HG03378 (cell line): Measurements from ENCODE around the gene SNRK.

ENCODE experiments used
- ATAC-seq: cut with Tn5 transposase; IDR thresholded peaks from one replicate; pipeline ENCODE4 v1.9.1; 2021; ENCODE audit warnings: mild to moderate bottlenecking, moderate library complexity; ENCODE audit not compliant: unreplicated experiment

SNRK gene

GRCh38 chr3:43307649-43308048 lies 21.3 kb downstream of the SNRK start:
- ATAC-seq = no peak

- no peak for ATAC-seq
Observed at GRCh38 chr3:43309372-43310305, 23.3 kb downstream of the SNRK start.

DNA sequence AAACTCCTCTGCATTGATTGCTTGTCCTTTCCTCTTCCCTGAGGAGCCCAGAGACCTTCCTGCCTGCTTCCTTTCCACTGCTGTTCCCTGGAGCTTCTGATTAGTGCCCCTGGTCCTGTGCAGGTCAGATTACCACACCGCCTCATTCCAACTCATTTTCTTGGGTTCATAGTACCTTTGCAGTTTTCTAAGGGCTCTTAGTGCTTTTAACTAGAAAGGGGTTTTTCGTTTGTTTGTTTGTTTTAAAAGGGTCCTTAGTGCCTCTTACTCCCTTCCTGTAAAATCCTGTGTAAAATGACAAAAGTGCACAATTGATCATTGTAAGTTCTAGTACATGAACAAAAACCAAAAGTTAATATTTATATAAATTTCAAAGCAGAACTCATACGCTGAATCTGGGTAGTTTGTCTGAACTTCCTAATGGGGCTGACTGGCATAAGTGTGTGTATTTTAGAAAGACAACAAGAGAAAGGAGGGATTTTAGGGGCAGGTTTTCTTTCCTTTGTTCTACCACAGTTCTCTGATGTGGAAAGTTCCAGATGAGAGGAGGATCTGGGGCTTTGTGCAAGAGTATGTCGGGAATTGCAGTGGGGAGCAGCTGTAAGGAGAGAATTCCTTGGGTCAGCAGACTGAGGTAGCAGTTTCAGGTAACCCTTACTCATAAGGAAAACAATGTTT lies 30.6 kb downstream of the SNRK start:
- no peak for ATAC-seq

DNA sequence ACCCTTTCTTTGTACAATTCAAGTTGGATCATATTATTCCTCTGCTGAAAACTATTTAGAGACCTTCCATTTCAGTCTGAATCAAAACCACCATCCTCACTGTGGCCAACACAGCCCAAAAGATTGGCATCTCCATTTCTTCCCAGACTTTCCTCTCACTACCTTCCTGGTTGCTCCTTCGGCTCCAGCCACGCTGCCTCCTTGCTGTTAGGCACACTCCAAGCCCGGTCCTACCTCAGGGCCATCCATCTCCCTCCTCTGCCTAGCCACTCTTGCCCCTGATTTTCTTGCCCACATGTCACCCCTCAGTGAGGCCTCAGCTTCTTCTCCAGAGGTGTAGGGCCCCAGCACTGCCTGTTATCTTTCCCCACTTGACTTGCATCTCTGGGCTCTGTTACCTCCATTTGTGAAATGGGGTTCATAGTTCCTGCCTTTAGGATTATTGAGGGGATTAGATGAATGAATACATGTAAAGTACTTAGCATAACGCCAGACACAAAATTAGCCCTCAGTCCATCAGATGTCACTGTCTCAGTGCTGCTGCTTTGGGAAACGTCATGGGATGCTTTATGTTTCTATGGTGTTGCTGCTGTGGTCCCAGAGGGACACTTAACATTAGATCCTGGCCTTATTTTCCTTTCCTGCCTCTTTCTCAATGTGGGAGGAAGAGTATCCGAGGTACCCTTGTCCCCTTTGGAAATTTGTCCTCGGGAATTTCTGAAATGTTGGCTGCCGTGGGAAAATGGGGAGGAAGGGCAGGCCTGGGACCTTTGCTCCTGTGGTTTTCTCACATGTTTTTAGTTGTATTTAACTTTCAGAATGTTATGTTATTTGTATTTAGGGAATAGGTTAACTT lies 31.3 kb downstream of the SNRK start:
- no peak for ATAC-seq

GRCh38 chr3:43319376-43319775 lies 33.0 kb downstream of the SNRK start:
- ATAC-seq = no peak

DNA sequence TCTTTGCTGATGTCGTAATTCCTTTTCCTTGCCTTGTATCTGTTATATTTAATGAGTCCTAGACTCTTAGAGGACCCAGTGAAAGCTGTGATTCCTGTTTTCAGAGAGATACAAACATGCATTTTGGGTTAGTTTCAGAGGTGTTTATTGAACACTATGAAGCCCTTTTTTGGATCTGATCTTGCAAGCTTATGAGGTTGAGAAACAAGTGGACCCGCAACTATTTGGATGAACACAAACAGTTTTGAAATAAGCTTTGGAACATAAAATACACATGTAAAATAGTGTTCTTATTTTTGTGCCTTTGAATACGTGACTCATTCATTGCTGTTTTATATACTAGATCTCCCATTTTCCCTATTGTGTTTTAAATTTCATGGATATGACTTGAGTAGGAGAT lies 33.5 kb downstream of the SNRK start:
- ATAC-seq = no peak

GRCh38 chr3:43320288-43320687 lies 33.9 kb downstream of the SNRK start:
- no peak for ATAC-seq

DNA sequence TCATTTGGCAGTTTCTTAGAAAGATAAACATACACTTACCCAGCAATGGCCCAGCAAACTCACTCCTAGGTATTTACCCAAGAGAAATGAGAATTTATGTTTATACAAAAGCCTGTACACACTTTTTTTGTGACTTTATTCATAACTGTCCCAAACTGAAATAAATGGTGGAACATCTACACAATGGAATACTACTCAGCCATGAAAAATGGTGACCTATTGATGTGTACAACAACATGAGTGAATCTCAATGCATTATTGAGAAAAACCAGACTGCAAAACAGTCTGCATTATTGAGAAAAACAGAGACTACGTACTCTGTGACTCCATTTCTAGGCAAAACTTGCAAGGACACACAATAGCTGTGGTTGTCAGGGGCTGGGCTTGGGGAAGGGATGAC lies 37.2 kb downstream of the SNRK start:
- no peak for ATAC-seq

GRCh38 chr3:43326891-43327581 lies 40.7 kb downstream of the SNRK start:
- ATAC-seq = no peak

- ATAC-seq = no peak
Observed at GRCh38 chr3:43327582-43327979, 41.2 kb downstream of the SNRK start.

DNA sequence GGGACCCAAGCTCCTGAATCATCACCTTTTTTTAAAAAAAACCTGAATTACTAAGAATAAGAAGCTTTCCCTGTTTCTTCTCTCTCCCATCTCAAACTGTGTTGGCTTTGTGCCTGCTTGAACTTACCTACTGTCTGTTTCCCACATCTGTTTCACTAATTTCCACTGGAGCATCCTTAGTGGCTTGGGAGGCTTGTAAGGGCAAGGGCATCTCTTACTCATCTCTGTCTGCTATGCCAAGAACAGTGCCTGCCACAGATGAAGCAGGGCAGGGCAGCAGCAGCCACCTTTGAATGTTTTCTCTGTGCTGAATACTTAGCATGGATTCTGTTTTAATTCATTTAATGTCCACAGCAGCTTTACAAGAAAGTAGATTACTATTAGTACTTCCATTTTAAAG lies 42.3 kb downstream of the SNRK start:
- no peak for ATAC-seq

DNA sequence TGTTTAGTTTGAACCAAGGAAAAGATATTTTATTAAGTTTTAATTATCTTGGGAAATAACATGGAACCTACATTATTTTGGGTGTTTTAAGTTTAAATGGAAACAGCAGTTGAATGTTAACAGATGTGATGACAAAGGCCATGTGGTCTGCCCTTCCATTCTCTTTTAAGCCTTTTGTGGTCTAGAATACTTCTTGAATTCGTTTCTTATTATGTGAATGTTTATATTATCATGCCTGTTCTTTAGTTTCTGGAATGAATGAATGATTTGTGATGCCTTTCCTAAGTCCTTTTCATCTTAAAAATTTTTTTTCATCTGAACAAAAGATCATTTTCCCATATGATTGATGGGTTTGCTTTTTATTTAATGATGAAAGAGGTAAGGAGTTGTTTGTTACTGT lies 44.6 kb downstream of the SNRK start:
- no peak for ATAC-seq

DNA sequence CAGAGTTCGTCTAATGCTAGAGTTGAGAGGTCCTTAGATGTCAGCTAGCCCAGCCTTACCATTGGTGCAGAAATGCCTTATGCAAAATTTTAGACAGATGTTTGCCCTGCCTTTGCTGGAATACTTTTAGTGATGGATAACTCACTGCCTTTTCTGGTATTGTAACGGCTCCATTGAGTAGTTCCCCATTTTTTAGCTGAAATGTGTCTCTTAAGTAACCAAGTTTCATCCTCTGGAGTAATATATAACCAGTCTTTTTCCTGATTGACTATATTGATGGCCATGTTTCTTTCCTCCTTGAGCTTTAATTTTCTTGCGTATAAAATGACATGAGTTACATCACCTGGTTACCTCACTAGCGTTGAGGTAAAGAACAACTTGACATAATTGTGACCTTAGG lies 45.0 kb downstream of the SNRK start:
- no peak for ATAC-seq

DNA sequence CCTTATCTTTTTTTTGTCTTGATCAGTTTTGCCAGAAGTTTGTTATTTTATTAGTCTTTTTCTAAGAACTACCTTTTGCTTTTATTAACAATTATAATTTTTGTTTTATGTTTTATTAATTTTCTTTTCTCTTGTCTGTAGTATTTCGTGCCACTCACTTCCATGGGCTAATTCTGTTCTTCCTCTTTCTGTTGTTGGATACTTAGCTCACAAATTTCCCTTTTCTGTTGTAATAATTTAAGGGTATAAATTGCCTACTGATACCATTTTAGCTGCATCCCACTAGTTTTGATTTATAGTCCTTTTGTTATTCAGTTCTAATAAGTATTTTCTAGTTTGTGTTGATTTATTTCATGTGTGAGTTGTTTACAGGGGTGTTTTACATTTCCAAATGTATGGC lies 48.6 kb downstream of the SNRK start:
- no peak for ATAC-seq

DNA sequence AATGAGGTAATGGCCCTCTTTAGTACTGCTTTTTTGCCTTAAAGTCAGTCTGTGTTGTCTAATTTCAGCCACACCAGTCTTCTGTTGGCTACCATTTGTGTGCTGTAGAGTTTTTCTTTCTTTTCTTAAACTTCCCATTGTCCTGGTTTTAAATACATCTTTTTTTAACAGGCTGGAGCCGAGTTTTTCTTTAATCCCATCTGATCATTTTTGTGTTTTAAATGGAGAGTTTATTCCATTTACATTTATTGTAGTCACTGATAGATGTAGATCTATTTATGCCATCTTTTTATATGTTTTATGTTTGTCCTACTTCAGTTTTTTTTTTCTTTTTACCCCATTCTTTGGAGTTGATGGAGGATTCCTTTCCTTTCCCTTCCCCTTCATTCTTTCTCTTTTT lies 49.5 kb downstream of the SNRK start:
- no peak for ATAC-seq

- ATAC-seq = no peak
Observed at GRCh38 chr3:43338295-43338694, 52.0 kb downstream of the SNRK start.

- no peak for ATAC-seq
Observed at GRCh38 chr3:43340403-43340802, 54.1 kb downstream of the SNRK start.

- ATAC-seq = no peak
Observed at GRCh38 chr3:43341788-43342187, 55.4 kb downstream of the SNRK start.

DNA sequence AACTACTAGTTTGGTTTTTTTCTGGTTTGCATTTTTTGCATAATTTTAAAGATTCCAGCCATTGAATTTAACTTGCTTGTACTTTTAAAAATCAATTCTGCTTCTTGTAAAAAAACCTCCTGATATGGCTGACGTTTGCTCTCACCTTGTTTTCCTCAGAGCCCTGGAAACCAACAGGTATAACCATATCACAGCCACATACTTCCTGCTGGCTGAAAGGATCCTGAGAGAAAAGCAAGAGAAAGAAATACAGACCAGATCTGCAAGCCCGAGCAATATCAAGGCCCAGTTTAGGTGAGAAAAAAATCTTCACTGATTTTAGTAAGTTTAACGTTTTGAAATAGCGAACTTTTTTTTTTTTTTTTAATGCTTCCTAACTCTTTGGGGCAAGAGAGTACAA lies 56.8 kb downstream of the SNRK start:
- no peak for ATAC-seq

DNA sequence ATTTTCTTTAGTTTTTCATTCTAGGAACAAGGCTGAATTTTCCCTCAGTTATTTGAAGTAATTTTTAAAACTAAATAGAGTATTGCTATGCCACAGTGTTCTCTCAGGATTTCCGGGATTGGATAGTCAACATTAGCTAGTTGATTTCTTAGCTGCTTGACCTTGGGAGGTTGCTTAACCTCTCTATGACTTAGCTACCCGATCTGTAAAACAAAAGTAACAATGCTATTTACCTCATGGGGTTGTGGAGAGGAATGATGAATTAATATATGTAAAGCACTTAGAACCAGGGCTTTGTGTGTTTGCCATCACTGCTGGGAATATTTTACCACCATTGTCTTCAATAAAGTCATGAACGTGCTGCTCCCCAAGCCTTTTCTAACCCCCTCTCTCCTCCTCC lies 57.5 kb downstream of the SNRK start:
- ATAC-seq = no peak

- no peak for ATAC-seq
Observed at GRCh38 chr3:43344520-43344919, 58.2 kb downstream of the SNRK start.
